WERI-Rb-1 (cell line): ENCODE results near the gene MYO15A.

Experiments
- DNase-seq: peaks from one replicate; pipeline ENCODE4 v3.0.0-alpha.2; 2020
- H3K27ac ChIP-seq: fragments of 250-450 bp; sonication (Bioruptor Pico); 2 replicates; pipeline ENCODE4 v1.5.1; 2020; ENCODE audit warnings: mild to moderate bottlenecking, moderate library complexity
- H3K27me3 ChIP-seq: fragments of 250-450 bp; sonication (Bioruptor Pico); 2 replicates; pipeline ENCODE4 v1.5.1; 2021; ENCODE audit warnings: mild to moderate bottlenecking, low read depth, moderate library complexity; ENCODE audit not compliant: insufficient read depth, severe bottlenecking
- H3K36me3 ChIP-seq: fragments of 250-450 bp; sonication (Bioruptor Pico); 2 replicates; pipeline ENCODE4 v1.5.1; 2020; ENCODE audit warnings: mild to moderate bottlenecking, moderate library complexity
- H3K4me3 ChIP-seq: 2 replicates; pipeline ENCODE4 v1.5.1; 2011; ENCODE audit warnings: low read depth, mild to moderate bottlenecking, control low read depth, low read length
- H3K9me3 ChIP-seq: fragments of 250-450 bp; sonication (Bioruptor Pico); 2 replicates; pipeline ENCODE4 v1.5.1; 2021; ENCODE audit warnings: mild to moderate bottlenecking, moderate library complexity; ENCODE audit not compliant: severe bottlenecking
- CTCF ChIP-seq: IDR thresholded peaks from 2 replicates; pipeline ENCODE4 v1.5.1; 2011; ENCODE audit warnings: low read depth, mild to moderate bottlenecking, control low read depth, inconsistent platforms, low read length

Gene MYO15A

DNA sequence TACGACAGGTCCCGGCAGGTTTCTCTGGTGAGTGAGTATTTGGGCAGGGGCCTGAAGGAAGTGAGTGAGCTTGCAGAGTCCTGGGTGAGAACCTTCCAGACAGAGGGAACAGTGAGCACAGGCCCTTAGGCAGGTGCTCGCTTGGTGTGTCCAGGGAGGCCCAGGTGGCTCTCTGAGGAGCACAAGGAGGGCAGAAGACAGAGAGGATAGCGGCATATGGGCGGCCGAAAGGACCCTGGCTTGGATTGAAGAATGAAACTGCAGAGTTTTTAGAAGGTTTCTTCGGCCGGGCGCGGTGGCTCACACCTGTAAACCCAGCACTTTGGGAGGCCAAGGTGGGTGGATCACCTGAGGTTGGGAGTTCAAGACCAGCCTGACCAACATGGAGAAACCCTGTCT is 14.1 kb upstream of the MYO15A start:
- no peaks in the 10 kb centered on the region for H3K27me3 ChIP-seq
- TF ChIP-seq CTCF, result no peak
- H3K27ac ChIP-seq, result no peak overlapping the region; the same call in 1 of the 2 replicates
- DNase-seq, result no peak
- H3K9me3 ChIP-seq, result no peaks in the 10 kb centered on the region
- H3K36me3 ChIP-seq, result peaks cover 10% of the 10 kb centered on the region
- H3K4me3 ChIP-seq, result no peak overlapping the region

DNA sequence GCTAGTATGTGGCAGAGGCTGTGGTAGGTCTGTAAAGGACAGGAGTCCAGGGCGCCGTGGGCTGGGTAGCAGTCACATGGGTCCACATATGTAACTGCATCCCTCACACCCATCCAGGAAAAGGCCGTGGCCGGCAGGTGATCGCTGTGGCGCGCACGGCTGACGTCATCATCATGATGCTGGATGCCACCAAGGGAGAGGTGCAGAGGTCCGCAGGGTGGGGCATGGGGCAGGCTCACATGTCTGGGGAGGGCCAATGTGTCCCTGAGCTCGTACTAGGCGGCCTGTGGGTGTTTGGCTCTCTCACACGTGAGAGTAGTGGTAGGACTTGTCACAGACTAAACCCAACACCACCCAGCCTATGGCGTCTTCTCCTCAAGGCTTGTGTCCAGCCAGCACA is 9.0 kb upstream of the MYO15A start:
- no peak for TF ChIP-seq CTCF
- H3K27ac ChIP-seq, result no peak overlapping the region
- no peaks in the 10 kb centered on the region for H3K27me3 ChIP-seq
- no peak for DNase-seq
- H3K36me3 ChIP-seq, result peaks cover 2% of the 10 kb centered on the region
- H3K9me3 ChIP-seq, result no peaks in the 10 kb centered on the region
- no peak overlapping the region for H3K4me3 ChIP-seq

DNA sequence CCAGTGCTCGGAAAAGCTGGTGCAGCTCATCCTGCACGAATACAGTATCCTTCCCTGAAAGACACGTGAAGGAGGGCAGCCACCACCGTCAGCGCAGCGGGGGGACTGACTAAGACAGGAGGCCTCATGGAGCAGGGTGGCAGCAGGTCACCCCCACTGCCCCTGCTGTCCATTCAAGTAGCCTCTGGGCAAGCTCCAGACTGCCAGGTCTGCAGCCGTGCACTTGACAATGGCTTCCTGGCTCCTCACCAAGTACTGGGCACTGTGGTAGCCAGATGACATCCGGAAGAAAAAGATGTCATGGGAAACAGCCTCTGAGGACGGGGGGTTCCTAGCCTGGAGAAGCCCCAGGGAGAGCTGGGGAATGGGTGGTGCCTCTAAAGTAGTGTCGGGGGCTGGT is 7.9 kb upstream of the MYO15A start:
- H3K36me3 ChIP-seq, result peaks cover 2% of the 10 kb centered on the region; the same call in 1 of the 2 replicates
- H3K27me3 ChIP-seq, result no peaks in the 10 kb centered on the region
- no peak overlapping the region for H3K4me3 ChIP-seq
- TF ChIP-seq CTCF, result no peak
- no peaks in the 10 kb centered on the region for H3K9me3 ChIP-seq
- no peak for DNase-seq
- H3K27ac ChIP-seq, result no peak overlapping the region

- Histone ChIP-seq H3K36me3 (no peaks in the 10 kb centered on the region), H3K27ac (no peak overlapping the region), H3K27me3 (no peaks in the 10 kb centered on the region), H3K9me3 (no peaks in the 10 kb centered on the region), H3K4me3 (no peak overlapping the region)
- no peak for DNase-seq
- no peak for TF ChIP-seq CTCF
These were observed 6.7 kb upstream of the MYO15A start for GRCh38 chr17:18101828-18102227.

DNA sequence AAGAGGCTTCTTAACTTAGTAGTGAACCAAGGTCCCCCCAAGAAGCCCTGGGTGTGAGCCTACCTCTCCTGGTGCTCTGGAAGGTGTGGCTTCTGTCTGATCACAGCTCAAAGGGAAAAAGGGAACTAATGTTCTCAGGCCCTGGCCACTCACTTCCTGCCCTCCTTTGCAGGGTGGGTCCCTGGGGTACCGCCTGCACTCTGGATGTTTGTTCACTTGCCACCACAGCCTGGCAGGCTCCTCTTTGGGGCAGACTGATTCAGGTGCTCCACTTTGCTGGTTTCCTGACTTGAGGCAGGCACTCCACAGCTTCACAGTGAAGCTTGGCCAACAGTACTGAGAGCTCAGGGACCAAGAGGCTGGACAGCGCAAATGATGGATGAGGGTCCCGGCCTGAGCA is 5.9 kb upstream of the MYO15A start:
- Histone ChIP-seq H3K36me3 (no peaks in the 10 kb centered on the region), H3K27me3 (no peaks in the 10 kb centered on the region), H3K4me3 (no peak overlapping the region), H3K27ac (no peak overlapping the region), H3K9me3 (no peaks in the 10 kb centered on the region)
- no peak for TF ChIP-seq CTCF
- no peak for DNase-seq

GRCh38 chr17:18105027-18105426 is 3.5 kb upstream of the MYO15A start:
- peak; percentile 73 for DNase-seq
- Histone ChIP-seq H3K27ac (peak overlapping the region; percentile 60), H3K36me3 (no peaks in the 10 kb centered on the region), H3K27me3 (no peaks in the 10 kb centered on the region), H3K9me3 (no peaks in the 10 kb centered on the region), H3K4me3 (no peak overlapping the region)
- TF ChIP-seq CTCF, result no peak
